GM12872 (cell line): ENCODE data around the gene TCAP.

ENCODE experiments used
- TF ChIP-seq, protein P1 (sequence below): IDR thresholded peaks from 3 replicates; pipeline ENCODE4 v1.5.1; 2011; ENCODE audit warnings: low read depth, mild to moderate bottlenecking, low read length, moderate library complexity; ENCODE audit not compliant: insufficient read depth

Gene TCAP

DNA sequence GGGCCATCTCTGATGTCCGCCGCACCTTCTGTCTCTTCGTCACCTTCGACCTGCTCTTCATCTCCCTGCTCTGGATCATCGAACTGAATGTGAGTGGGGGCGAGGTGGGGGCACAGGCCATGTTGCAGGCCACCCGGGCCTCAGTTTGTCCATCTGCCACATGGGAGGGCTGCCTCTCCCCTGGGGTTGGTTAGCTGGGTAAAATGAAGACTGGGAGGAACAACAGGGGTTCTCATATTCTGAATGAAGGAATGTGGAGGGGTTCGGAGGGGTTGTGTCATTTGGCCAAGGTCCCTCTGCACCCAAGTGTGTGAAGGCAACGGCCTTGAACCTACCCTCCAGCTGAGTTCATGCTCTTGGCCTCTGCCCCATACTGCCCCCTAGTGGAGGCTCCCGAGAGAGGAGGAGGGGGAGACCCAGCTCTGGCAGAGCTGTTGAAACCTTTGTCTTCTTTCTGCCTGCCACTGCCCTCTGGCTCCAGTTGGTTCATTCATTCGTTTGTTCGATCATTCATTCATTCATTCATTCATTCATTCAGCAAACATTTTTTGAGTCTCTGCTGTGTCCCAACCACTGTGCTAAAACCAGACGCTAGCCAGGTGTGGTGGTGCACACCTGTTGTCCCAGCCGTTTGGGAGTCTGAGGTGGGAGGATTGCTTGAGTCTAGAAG lies 11.4 kb upstream of the TCAP start:
- TF ChIP-seq, protein P1, sequence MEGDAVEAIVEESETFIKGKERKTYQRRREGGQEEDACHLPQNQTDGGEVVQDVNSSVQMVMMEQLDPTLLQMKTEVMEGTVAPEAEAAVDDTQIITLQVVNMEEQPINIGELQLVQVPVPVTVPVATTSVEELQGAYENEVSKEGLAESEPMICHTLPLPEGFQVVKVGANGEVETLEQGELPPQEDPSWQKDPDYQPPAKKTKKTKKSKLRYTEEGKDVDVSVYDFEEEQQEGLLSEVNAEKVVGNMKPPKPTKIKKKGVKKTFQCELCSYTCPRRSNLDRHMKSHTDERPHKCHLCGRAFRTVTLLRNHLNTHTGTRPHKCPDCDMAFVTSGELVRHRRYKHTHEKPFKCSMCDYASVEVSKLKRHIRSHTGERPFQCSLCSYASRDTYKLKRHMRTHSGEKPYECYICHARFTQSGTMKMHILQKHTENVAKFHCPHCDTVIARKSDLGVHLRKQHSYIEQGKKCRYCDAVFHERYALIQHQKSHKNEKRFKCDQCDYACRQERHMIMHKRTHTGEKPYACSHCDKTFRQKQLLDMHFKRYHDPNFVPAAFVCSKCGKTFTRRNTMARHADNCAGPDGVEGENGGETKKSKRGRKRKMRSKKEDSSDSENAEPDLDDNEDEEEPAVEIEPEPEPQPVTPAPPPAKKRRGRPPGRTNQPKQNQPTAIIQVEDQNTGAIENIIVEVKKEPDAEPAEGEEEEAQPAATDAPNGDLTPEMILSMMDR, result peak; percentile 100

DNA sequence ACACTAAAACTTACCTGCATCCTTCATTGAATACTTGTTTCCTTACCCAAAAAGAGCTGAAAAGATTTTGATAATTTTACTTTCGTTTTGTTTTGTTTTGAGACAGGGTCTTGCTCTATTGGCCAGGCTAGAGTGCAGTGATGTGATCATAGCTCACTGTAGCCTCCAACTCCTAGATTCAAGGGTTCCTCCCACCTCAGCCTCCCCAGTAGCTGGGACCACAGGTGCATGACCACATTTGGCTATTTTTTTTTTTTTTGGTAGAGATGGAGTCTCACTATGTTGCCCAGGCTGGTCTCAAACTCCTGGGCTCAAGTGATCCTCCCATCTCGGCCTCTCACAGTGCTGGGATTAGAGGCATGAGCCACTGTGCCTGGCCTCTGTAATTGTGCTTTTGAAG lies 10.0 kb upstream of the TCAP start:
- TF ChIP-seq, protein P1, result no peak

DNA sequence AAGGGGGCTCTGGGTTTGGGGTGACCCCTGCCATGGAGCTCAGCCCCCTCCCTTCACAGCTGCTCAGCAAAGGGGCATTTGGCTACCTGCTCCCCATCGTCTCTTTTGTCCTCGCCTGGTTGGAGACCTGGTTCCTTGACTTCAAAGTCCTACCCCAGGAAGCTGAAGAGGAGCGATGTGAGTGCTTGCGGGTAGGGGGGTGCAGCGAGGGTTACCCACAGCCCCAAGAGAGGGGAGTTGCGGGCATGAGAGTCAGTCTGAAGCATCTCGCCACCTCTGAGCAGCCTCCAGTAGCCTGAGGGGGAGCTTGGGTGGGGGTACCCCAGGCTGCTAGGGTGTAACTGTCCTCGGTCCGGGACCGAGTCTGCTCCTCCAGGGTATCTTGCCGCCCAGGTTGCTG lies 6.8 kb upstream of the TCAP start:
- TF ChIP-seq, protein P1, result no peak

DNA sequence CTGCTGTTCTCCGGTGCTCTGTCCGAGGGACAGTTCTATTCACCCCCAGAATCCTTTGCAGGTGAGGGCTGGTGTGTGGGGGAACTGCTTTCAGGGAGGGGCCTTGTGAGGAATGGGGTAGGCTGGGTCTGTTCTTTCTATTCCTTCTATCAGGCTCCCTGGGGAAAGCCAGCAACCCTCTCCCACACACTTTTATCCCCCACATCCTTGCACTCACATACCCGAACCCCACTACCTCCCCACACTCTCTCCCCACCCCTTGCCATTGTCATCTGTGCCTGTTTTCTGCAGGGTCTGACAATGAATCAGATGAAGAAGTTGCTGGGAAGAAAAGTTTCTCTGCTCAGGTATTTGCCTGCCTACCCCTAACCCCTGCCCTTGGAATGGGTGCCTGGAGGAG lies 6.4 kb upstream of the TCAP start:
- TF ChIP-seq, protein P1, result no peak

DNA sequence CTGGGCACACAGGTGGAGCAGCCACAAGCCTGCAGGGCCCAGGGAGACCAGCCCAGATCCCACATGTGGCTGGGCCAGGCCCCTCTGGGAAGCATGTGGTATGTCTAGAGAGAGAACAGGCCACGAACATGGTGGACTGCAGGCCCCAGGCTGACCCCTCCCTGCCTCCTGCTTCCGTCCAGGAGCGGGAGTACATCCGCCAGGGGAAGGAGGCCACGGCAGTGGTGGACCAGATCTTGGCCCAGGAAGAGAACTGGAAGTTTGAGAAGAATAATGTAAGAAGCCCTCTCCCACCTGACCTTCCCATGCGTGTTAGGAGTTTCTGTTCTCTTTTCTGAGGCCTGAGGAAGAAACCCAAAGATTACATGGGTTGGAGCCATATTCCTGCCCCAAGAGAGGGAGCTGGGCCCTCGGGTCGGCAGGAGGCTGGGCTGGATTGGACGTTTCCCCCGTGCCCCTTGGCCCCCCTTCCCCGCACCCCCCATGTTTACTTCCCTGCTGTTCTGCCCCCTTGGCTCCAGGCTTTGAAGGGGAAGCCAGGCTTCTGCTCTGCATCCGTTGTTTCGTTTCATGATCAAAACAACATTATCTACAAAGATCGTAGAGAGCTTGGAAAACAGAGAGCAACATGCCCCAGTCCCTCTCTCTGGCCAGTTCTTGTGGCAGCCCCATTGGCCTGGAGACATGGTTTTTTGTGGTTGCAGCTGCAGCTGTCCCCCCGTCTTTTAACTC lies 5.7 kb upstream of the TCAP start:
- TF ChIP-seq, protein P1, result no peak

DNA sequence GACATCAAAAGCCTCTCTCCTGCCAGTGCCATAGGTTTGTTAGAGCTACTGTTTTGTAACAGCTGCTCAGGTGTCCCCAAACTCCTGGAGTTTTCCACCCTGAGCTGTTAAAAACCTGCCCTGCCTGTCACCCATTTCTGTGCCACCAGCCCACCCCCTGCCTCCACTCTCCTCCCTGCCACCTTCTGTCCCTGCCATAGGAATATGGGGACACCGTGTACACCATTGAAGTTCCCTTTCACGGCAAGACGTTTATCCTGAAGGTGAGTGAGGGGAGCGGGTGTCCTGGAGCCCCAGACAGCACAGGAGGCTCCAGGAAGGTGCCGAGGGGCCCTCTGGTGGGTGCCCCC lies 5.2 kb upstream of the TCAP start:
- TF ChIP-seq, protein P1, result no peak

DNA sequence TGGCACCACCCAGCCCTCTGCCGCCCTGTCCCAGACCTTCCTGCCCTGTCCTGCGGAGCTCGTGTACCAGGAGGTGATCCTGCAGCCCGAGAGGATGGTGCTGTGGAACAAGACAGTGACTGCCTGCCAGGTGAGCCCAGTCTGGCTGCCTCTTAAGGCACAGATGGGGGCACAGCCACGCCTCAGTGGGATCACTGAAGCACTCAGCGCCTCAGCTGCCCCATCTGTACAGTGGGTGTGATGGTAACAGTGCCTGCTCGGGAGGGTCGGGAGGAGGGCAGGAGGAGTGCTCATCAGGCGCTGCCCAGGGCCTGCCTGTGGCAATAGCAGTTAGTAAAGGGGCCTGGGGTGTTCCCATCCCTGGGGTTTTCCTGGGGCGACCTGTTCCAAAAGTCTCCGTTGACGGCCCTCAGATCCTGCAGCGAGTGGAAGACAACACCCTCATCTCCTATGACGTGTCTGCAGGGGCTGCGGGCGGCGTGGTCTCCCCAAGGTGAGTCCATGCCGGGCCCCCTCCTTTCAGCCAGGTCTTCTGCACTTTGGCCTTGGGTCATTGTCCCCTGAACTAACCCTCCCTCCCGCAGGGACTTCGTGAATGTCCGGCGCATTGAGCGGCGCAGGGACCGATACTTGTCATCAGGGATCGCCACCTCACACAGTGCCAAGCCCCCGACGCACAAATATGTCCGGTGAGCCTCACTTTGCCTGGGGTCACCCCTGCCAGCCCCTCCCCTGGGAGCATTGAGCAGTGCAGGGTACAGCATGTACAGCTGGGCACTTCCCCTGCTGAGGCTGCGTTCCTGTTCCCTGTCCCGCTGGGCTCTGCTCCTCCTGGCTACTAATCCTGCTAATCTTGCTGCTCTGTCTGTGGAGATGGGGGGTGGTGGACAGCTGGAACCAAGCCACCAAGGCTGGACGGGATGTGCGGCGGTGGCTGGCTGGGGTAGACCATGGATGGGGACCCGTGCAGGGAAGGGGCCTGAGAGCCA lies 4.5 kb upstream of the TCAP start:
- TF ChIP-seq, protein P1, result no peak
